B cell (primary cell): ENCODE results near the gene KRTAP10-5.

Source experiments
- CTCF ChIP-seq: fragments of 200-600 bp; IDR thresholded peaks from one replicate; pipeline ENCODE4 v1.8.0; 2022; ENCODE audit warnings: antibody characterized with exemption, mild to moderate bottlenecking
- EZH2 ChIP-seq: IDR thresholded peaks from 2 replicates; pipeline ENCODE4 v1.6.1; 2012; ENCODE audit warnings: borderline replicate concordance, low read depth, mild to moderate bottlenecking, moderate library complexity, low read length; ENCODE audit not compliant: insufficient read depth, poor library complexity, severe bottlenecking

- TF ChIP-seq CTCF (no peak), EZH2 (no peak)
Measured at GRCh38 chr21:44537930-44538911, 42.2 kb downstream of the KRTAP10-5 start.
